ENCODE results near the gene SMCO3.
"Not testable (repeated sequence)": the region's sequence is repeated elsewhere in the genome, so short reads cannot be mapped to it uniquely, and the experiment has no call there.

SMCO3 gene

DNA sequence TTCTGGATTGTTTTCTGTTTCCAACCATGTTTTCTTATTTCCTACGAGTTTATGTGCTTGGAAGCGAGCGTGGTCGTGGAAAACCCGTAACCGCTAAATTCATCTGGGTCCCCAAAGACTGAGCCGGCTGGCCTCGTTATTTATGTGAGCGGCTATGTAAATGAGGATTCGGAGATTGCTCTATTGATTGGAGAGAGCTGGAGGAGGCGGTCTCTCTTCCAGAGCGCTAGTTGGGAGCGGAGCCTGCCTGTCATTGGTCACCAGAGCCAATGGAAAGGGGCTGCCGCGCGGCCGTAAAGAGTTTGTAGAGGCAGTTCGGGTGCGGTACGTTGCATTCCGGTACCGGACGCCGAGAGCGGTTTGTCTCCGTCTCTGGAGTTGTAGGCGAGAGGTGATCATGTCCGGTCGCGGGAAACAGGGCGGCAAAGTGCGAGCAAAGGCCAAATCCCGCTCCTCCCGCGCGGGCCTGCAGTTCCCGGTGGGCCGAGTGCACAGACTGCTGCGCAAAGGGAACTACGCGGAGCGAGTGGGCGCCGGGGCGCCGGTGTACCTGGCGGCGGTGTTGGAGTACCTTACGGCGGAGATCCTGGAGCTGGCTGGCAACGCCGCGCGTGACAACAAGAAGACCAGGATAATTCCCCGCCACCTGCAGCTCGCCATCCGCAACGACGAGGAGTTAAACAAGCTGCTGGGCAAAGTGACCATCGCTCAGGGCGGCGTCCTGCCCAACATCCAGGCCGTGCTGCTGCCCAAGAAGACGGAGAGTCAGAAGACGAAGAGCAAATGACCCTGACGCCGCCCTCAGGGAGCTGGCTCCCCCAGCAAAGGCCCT lies 39.7 kb downstream of the SMCO3 start:
- peak; percentile 63 to 75 for DNase-seq

DNA sequence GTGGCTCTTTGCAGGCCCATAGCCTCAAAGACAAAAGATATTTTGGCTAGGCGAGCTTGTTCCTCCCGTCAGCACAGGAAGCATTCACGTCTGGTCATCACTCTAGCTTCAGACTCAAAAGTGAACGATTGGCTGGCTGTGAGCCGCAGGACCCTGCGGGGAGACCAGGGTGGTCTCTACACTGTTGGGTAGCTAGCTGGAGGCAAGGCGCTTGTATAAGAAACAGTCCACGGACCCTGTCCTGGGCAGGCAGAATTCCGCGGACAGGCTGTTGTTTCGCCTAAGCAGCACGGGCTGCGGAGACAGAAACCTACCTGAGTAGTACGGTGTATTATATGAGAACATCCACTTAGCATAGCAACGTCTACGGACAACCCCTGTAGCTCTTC lies 40.3 kb downstream of the SMCO3 start:
- peak in 1 of 2 experiments; percentile 25 for DNase-seq

DNA sequence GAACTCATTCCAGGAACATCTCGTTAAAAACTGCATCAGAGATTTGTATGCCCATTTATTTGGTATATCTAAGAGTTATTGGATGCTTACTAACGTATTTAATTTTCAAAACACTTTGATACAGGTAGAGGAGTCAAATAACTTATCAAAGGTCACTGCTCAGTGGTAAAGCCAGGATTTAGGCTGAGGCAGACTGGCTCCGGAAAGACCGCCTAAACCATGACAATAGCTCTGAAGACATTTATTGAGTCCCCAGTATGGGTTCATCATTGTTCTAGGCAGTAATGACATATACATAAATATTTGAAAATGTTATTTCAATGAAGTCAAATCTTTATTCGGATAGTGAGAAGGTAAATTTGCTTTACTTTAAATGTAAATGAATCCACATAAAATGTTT lies 41.0 kb downstream of the SMCO3 start:
- DNase-seq = no peak

DNA sequence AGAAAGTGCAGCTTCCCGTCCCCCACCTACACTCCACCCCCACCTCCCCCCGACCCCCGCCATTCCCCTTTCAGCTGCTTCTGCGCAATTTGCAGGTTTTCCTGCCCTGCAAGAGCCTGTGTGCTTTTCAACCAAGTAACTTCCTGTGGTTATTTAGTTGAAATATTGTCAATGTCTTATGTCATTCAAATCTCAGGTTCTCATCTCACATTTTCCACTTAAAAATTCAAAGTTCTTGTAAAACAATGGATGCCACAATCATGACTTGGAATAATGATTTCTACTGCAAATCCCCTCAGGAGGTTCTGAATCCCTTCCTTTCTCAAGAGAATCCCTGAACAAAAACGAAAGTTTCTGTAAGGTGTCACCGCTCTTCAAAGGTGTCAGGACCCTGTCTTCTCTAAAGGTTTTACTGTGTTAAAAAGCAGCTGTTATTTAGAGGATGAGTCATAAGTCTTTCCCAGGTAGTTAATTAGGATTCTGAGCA lies 42.3 kb downstream of the SMCO3 start:
- DNase-seq = no peak

DNA sequence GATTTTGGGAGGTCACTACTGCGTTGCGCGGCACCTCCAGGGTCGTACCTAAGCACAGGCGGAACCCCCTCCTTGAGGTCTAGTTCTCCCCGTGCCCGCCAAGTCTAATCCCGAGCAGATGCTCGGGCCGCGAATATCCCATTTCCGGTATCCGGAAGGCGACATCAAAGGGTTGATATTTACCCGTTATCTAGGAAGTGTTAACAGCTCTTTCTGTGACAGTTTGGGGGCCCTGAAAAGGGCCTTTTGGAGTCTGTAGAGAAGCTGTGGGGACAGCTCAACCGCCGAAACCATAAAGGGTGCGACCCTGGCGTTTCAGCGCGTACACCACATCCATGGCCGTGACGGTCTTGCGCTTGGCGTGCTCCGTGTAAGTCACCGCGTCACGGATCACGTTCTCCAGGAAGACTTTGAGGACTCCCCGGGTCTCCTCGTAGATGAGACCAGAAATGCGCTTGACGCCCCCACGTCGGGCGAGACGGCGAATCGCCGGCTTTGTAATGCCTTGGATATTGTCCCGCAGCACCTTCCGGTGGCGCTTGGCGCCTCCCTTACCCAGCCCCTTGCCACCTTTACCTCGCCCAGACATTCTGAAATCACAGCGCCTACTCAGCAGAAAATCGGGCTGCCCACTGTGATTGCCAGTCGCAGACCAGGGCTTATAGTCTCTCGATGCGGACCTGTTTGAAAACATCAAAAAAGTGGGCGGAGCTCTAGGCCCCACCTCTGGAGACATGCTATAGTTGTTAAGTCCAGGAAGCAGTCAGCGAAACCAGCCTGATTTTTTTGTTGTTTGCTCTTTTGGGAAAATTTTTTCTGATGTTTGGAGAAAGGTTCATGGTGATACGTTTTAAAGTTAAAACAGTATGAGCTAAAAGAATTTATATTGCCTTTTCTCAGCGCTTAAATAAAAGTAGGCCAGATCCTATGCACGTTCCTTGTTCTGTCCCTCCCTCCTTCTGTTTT lies 43.2 kb downstream of the SMCO3 start:
- peak; percentile 86 to 91 for DNase-seq

DNA sequence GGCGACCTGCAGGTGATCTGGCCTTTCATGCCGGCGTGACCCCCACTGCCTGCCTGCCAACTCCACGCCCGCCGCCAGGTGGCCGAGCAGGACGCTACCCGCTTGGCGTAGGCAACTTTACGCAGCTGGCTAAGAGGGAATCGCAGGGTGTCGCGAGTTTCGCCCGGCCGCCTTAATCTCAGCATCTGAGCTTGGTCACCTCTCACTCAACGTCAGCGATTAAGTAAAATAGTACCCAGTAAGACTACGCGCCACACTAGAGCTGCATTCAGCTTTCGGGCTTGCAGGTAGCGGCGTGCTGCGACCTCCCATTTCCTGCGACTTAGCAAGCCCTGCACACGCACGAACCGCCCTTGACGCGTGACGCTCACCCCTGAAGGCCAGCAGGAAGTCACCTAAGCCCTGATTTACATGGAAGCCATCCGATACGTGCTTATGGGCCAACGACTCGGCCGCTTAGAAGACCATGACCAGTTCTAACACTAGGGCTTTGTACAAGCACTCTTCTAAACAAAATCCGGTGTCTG lies 44.0 kb downstream of the SMCO3 start:
- peak; percentile 70 to 90 for DNase-seq

DNA sequence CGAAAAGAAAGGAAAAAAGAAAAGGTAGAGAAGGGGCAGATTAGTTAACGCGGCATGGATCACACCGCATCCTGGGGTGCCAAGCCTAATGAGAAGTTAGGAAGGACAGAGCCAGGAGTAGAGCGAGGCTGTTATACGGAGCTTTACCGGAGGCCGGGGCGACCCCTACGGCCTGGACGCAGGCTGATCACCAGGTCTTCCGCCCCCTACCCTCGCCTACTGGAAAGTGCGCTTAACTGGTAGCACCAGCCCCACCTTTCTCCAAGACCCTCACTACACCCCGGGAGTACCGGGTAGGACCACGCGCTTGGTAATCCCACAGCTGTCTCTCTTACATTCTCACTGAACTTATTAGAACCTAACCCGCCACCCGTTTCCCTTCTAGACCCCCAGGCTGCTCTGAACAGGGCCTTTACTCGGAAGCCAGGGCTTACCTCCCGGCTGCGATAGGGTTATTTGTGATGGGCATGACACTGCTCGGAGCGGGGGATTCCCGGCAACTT lies 44.5 kb downstream of the SMCO3 start:
- peak; percentile 56 to 69 for DNase-seq

DNA sequence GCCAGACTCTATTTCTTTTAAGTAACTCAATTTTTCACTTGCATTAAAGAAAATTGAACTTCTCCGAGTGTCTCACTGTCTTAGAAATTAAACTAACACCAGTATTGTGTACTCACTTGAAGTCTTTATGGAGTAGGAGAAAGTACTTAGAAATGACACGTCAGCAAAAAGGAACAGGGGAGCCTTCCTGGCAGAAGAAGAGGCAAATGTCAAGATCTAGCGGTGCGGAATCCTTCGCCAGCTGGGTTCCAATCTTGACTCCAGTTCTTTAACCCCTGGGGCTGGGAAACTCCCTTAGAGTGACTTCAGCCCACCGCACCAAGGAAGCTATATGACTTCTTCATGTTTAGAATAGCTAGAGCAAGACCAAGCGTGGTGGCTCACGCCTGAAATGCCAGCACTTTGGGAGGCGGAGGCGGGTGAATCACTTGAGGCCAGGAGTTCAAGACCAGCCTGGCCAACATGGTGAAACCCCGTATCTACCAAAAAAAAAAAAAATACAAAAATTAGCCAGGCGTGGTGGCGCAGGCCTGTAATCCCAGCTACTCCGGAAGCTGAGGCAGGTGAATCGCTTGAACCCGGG lies 45.1 kb downstream of the SMCO3 start:
- peak in 1 of 2 experiments; percentile 4 for DNase-seq

DNA sequence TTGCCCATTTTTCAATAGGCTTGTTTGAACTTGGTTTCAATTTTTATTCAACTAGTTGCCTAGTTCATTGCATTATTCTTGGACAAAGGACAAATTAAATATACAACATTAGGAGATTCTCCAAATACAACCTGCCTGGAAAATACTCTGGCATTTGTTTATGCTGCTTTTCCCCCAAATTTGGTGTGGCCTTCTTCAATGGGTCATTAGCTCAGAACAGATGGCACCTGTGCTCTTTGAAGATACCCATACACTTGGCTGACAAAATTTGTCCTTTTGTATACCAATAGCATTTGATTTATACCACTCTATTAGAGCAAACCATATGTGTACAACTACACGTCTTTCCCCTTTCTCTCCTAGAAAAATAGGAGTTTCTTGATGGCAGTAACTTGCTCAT lies 46.4 kb downstream of the SMCO3 start:
- DNase-seq = peak in 1 of 2 experiments; percentile 3

DNA sequence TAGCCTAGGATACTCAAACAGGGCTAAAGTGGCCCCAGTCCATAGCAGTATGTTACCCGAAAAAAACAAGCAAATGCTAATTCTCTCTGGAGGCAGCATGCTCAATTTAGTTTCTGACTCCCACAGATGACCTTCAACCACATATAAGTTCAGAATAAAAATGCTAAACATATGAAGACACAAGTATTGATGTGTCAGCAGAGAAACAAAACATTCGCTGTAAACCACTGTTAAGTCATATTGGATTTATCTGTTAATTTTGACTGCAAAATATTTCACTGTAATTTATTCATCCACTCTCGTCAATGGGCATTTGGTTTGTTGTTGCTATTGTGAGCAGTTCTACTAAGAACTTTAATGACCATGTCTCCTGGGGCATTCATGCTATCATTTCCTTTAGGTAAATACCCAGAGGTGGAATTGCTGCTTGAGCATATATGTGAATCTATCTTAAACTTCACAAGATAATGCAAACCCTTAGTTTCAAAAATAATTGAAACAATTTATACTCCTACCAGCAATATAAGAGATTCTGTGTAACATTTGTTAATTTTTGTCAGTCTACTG lies 47.2 kb downstream of the SMCO3 start:
- DNase-seq = no peak

DNA sequence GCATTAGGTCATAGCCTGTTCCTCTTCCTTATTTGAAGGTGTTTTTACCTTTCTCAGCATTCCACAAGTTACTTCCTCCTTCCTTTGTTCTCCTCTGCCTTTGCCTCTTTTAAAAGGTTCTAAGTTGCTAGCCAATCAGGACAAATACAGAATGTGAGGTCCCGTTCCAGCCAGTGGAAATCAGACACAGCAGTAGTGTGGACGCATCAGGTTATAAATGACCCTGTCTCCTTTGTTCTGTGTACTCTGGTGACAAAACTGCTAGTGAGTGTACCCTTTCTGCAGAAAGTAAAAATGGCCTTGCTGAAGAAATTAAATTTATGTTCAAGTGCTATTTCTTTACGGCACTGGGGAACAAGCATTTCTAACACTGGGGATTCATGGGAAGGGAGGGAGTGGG lies 48.0 kb downstream of the SMCO3 start:
- not testable (repeated sequence) for DNase-seq

DNA sequence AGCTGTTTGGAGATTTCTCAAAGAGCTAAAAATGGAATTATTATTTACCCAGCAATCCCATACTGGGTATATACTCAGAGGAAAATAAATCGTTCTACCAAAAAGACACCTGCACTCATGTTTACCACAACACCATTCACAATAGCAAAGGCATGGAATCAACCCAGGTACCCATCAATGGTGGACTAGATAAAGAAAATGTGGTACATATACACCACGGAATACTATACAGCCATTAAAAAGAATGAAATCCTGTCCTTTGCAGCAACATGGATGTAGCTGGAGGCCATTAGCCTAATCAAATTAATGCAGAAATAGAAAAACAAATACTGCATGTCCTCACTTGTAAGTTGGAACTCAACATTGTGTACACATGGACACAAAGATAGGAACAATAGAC lies 48.6 kb downstream of the SMCO3 start:
- no peak for DNase-seq

DNA sequence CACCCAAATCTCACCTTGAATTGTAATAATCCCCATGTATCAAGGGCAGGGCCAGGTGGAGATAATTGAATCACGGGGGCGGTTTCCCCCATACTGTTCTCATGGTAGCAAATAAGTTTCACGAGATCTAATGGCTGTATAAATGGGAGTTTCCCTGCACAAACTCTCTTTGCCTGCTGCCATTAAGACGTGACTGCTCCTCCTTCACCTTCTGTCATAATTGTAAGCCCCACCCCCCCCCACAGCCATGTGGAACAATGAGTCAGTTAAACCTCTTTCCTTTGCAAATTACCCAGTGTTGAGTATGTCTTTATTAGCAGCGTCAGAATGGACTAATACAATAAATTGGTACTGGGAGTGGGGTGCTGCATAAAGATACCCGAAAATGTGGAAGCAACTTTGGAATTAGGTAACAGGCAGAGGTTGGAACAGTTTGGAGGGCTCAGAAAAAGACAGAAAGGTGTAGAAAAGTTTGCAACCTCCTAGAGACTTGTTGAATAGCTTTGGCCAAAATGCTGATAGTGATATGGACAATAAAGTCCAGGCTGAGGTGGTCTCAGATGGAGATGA lies 54.2 kb downstream of the SMCO3 start:
- DNase-seq = not testable (repeated sequence)

DNA sequence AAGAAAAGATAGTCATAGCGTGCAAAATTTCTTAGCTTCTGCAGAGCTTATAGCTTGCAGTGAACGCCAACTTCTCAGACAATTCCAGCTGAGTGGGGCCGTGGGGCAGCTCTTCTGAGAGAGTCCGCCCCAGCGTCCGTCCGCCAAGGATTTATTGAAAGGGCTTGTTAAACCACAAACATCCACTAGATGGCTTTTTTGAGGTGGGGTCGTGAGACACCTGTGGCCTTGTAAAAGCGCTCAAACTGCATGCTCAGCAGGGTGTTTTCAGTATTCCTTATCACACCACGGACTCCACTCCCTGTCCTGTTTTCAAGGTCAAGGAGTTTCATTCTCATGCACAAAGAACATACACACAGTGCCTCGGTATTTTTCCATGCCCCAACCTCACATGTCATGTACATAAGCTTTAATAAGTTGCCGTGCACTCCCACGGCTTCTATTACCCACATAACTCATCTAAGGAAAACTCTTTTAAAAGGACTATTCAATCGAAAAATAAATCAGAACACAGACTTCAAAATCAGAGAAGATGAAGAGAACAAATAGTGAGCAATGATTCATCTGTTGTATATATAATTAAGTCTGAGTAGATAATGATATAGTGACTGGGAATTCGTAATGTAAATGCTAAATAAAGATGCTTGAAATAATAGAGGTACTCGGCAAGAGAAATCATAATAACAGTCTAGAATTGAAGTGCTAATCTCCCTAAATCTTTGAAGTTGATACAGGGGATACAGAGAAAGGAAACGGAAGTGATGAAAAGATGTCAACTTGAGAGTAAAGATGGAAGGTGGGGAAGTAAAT lies 57.4 kb downstream of the SMCO3 start:
- DNase-seq = no peak

All from NCI-H524 (cell line).